Measurements from ENCODE around the gene PSMA8. TPM values are rescaled to one million over a fixed set of nuclear protein-coding genes. Genes with fewer than 3 reads are reported as not detected.
A peak's percentile ranks its signal among the peaks of the same experiment; 100 is the strongest.

Gene PSMA8
- total RNA-seq, 6 experiments from 2014 or later, result not detected

- DNase-seq, result peak in 1 of 3 donors; percentile 76
- intact Hi-C loops (cut with DNase I), result no loop called here
Measured at GRCh38 chr18:26089293-26090129, 44.2 kb upstream of the PSMA8 start.

GRCh38 chr18:26090130-26091046, 43.3 kb upstream of the PSMA8 start, which contains the start of gene SS18:
SS18 (minus strand) TSS chr18:26090613; CDS start chr18:26090569, 44 bp downstream.
- no peaks in the 10 kb centered on the region for H3K27me3 ChIP-seq
- H3K4me1 ChIP-seq, result peaks cover 0 to 17% (median 9%) of the 10 kb centered on the region in 4 donors
- 0% methylated on average over 17 of the region's 89 CpGs for WGBS (ENCODE audit: insufficient coverage, low coverage, low lambda C conversion rate, missing lambda C conversion rate)
- intact Hi-C loops (cut with DNase I), result no loop called here
- no peak for TF ChIP-seq CTCF (IDR thresholded peaks at IDR 0.05)
- peak; percentile 71 for TF ChIP-seq POLR2A (IDR thresholded peaks at IDR 0.05)
- peak; percentile 92 to 96 (median 92) for ATAC-seq
- H3K27ac ChIP-seq, result peak within 1 kb of the TSS; percentile 78 to 93 (median 93)
- H3K36me3 ChIP-seq, result peaks cover 0 to 9% (median 7%) of the 10 kb centered on the region in 4 donors
- DNase-seq, result peak; percentile 95 to 96 (median 95)
- H3K4me3 ChIP-seq, result peak within 1 kb of the TSS; percentile 68 to 94 (median 88)
- H3K9me3 ChIP-seq, result no peaks in the 10 kb centered on the region

More at GRCh38 chr18:26089293-26090129, 44.2 kb upstream of the PSMA8 start:
- Histone ChIP-seq H3K27ac (peak overlapping the region; percentile 78 to 93 (median 93)), H3K27me3 (no peaks in the 10 kb centered on the region), H3K9me3 (no peaks in the 10 kb centered on the region), H3K4me1 (peaks cover 0 to 17% (median 9%) of the 10 kb centered on the region in 4 donors), H3K36me3 (peaks cover 0 to 14% (median 8%) of the 10 kb centered on the region in 4 donors), H3K4me3 (peak overlapping the region; percentile 68 to 94 (median 88))
- TF ChIP-seq POLR2A (IDR thresholded peaks at IDR 0.05) (no peak), CTCF (IDR thresholded peaks at IDR 0.05) (no peak)
- WGBS (ENCODE audit: insufficient coverage, low coverage, low lambda C conversion rate, missing lambda C conversion rate), result under 1% methylated on average over 17 of the region's 35 CpGs
- peak in 1 of 4 donors; percentile 5 for ATAC-seq

GRCh38 chr18:26091047-26091630, 42.5 kb upstream of the PSMA8 start:
- WGBS (ENCODE audit: insufficient coverage, low coverage, low lambda C conversion rate, missing lambda C conversion rate), result 3% methylated on average over 23 of the region's 29 CpGs
- ATAC-seq, result peak; percentile 59 to 82 (median 69)
- peak overlapping the region; percentile 68 to 94 (median 88) for H3K4me3 ChIP-seq
- H3K9me3 ChIP-seq, result no peaks in the 10 kb centered on the region
- peak overlapping the region; percentile 78 to 93 (median 93) for H3K27ac ChIP-seq
- TF ChIP-seq POLR2A (IDR thresholded peaks at IDR 0.05), result peak; percentile 4
- no peak for TF ChIP-seq CTCF (IDR thresholded peaks at IDR 0.05)
- intact Hi-C loops (cut with DNase I), result no loop called here
- peak; percentile 77 to 91 (median 91) for DNase-seq
- peaks cover 0 to 17% (median 9%) of the 10 kb centered on the region in 4 donors for H3K4me1 ChIP-seq
- H3K36me3 ChIP-seq, result peaks cover 0 to 9% (median 2%) of the 10 kb centered on the region in 4 donors
- no peaks in the 10 kb centered on the region for H3K27me3 ChIP-seq

GRCh38 chr18:26096852-26097251, 36.8 kb upstream of the PSMA8 start:
- no peaks in the 10 kb centered on the region for H3K27me3 ChIP-seq
- no CpG with 5 or more reads among the region's 1 CpG for WGBS (ENCODE audit: insufficient coverage, low coverage, low lambda C conversion rate, missing lambda C conversion rate)
- no peaks in the 10 kb centered on the region for H3K36me3 ChIP-seq
- TF ChIP-seq CTCF (IDR thresholded peaks at IDR 0.05) (no peak), POLR2A (IDR thresholded peaks at IDR 0.05) (no peak)
- no peaks in the 10 kb centered on the region for H3K4me1 ChIP-seq
- ATAC-seq (no peak), DNase-seq (no peak)
- H3K9me3 ChIP-seq, result no peaks in the 10 kb centered on the region
- H3K4me3 ChIP-seq, result no peak overlapping the region
- intact Hi-C loops (cut with DNase I), result no loop called here
- H3K27ac ChIP-seq, result no peak overlapping the region

Data from right lobe of liver (tissue), 6 donors.